Fibroblast of lung (primary cell): Measurements from ENCODE around the gene POLG. TPM values are rescaled to one million over a fixed set of nuclear protein-coding genes. Genes with fewer than 3 reads are reported as not detected.
A peak's percentile ranks its signal among the peaks of the same experiment; 100 is the strongest.

Experiments used
- DNase-seq, 2 donors: peaks; one replicate each; pipeline versions ENCODE4 v3.0.0 to v3.0.0-alpha.2; 2010; ENCODE audit warnings: low read depth in 2 of 2
- H2AFZ ChIP-seq: 2 replicates; pipeline ENCODE4 v1.5.1; 2012; ENCODE audit warnings: low read length, control low read depth, inconsistent platforms
- H3K27ac ChIP-seq: 2 replicates; pipeline ENCODE4 v1.5.1; 2011; ENCODE audit warnings: low read length, control low read depth; ENCODE audit not compliant: insufficient read depth
- H3K27me3 ChIP-seq: 2 replicates; pipeline ENCODE4 v1.5.1; 2011; ENCODE audit warnings: mild to moderate bottlenecking, low read length; ENCODE audit not compliant: control insufficient read depth, insufficient read depth
- H3K36me3 ChIP-seq: 2 replicates; pipeline ENCODE4 v1.5.1; 2011; ENCODE audit warnings: low read length; ENCODE audit not compliant: control insufficient read depth, insufficient read depth
- H3K4me1 ChIP-seq: 2 replicates; pipeline ENCODE4 v1.5.1; 2011; ENCODE audit warnings: low read length; ENCODE audit not compliant: control insufficient read depth, insufficient read depth; ENCODE audit errors: extremely low read depth
- H3K4me2 ChIP-seq: 2 replicates; pipeline ENCODE4 v1.5.1; 2011; ENCODE audit warnings: low read length, control low read depth; ENCODE audit not compliant: insufficient read depth; ENCODE audit errors: extremely low read depth
- H3K4me3 ChIP-seq, 4 experiments: fragments of 200-600 bp in 1 of 4; sonication (generic) in 1 of 4; replicated peaks in 1 of 4; 2 replicates each; pipeline ENCODE4 v1.5.1; 2011 to 2016; ENCODE audit warnings: low read length in 4 of 4, low read depth in 3 of 4, mild to moderate bottlenecking in 3 of 4, control low read depth in 2 of 4, inconsistent platforms in 1 of 4, mixed read lengths in 1 of 4; ENCODE audit not compliant: insufficient read depth in 1 of 4; ENCODE audit errors: control extremely low read depth in 1 of 4
- H3K79me2 ChIP-seq: 2 replicates; pipeline ENCODE4 v1.5.1; 2012; ENCODE audit warnings: mild to moderate bottlenecking, low read length, inconsistent platforms; ENCODE audit not compliant: control insufficient read depth, insufficient read depth
- H3K9ac ChIP-seq: 2 replicates; pipeline ENCODE4 v1.5.1; 2011; ENCODE audit warnings: mild to moderate bottlenecking, low read length, control low read depth; ENCODE audit not compliant: insufficient read depth
- H3K9me3 ChIP-seq: 2 replicates; pipeline ENCODE4 v1.5.1; 2012; ENCODE audit warnings: low read depth, low read length; ENCODE audit not compliant: control insufficient read depth, insufficient read depth
- H4K20me1 ChIP-seq: 2 replicates; pipeline ENCODE4 v1.5.1; 2011; ENCODE audit warnings: low read length; ENCODE audit not compliant: control insufficient read depth, insufficient read depth; ENCODE audit errors: extremely low read depth
- EZH2 ChIP-seq: IDR thresholded peaks from 2 replicates; pipeline ENCODE4 v1.5.1; 2012; ENCODE audit warnings: low read length, control low read depth, mild to moderate bottlenecking; ENCODE audit errors: missing control alignments
- polyA plus RNA-seq, 2 donors: library from polyadenylated mRNA; depleted of rRNA in 1 of 2; stranded (reverse) in 1 of 2; unstranded in 1 of 2; fragments of >200 nt; gene quantifications; 2 replicates each; pipeline ENCODE4 v1.2.1, GENCODE V29; 2011 to 2012; ENCODE audit warnings: missing spikeins in 1 of 2
- total RNA-seq: library from RNA; depleted of rRNA; stranded (reverse); fragments of >200 nt; gene quantifications from 2 replicates; pipeline ENCODE4 v1.2.1, GENCODE V29; 2014
- TF ChIP-seq, protein P1 (sequence below), 2 donors: IDR thresholded peaks in 1 of 2; conservative IDR thresholded peaks in 1 of 2; 1 replicate in 1 of 2; 2 replicates in 1 of 2; pipeline ENCODE4 v1.5.1; 2011 to 2012; ENCODE audit warnings: low read length in 2 of 2, control low read depth in 1 of 2, inconsistent platforms in 1 of 2, low read depth in 1 of 2, mild to moderate bottlenecking in 1 of 2

POLG gene
- total and polyA plus RNA-seq, 2 donors (not counting 1 experiment from before 2014, with no cell fraction given): 20.4 to 61.3 TPM

DNA sequence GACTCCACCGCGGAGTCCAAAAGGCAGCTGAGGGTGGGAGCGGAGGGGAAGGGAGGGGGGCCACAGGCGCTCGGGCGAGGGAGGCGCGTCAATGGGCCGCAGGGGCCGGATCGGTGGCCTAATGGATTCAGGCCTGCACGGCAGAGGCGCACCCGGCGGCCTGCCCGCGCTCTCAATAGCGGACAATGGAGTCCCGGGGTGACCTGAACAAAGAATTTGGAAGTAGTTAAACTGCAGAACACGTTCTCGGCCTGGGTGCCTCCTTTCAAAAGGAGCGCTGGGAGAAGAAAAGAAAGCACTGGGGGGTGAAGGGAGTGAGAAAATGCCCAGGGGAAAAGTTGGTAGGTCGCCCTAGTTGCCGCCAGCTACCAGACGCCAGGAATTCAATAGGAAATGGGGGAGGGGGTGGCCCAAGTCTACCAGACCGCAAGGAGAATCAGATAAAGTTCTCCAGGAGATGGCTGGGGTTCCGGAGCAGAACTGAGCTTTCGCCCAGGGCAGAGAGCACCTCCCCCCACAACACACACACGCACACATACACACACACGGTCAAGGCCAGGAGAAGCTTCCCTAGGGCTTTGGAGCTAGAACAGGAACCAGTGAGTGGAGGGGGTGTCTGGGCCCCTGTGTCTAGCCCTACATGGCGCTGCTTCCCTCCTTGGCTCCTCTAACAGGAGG lies 25.8 kb upstream of the POLG start:
- peak; percentile 82 for TF ChIP-seq EZH2
- TF ChIP-seq, protein P1, sequence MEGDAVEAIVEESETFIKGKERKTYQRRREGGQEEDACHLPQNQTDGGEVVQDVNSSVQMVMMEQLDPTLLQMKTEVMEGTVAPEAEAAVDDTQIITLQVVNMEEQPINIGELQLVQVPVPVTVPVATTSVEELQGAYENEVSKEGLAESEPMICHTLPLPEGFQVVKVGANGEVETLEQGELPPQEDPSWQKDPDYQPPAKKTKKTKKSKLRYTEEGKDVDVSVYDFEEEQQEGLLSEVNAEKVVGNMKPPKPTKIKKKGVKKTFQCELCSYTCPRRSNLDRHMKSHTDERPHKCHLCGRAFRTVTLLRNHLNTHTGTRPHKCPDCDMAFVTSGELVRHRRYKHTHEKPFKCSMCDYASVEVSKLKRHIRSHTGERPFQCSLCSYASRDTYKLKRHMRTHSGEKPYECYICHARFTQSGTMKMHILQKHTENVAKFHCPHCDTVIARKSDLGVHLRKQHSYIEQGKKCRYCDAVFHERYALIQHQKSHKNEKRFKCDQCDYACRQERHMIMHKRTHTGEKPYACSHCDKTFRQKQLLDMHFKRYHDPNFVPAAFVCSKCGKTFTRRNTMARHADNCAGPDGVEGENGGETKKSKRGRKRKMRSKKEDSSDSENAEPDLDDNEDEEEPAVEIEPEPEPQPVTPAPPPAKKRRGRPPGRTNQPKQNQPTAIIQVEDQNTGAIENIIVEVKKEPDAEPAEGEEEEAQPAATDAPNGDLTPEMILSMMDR (conservative IDR thresholded peaks at IDR 0.05 in 1 of 2, IDR thresholded peaks at IDR 0.05 in 1 of 2; ENCODE audit: low read depth in 1 of 2, low read length in 2 of 2): no peak
- Histone ChIP-seq H3K4me1 (no peaks in the 10 kb centered on the region), H3K9me3 (no peaks in the 10 kb centered on the region), H3K9ac (no peak overlapping the region), H3K27ac (no peak overlapping the region), H3K4me3 (no peak overlapping the region), H4K20me1 (no peaks in the 10 kb centered on the region), H3K27me3 (peaks cover 71% of the 10 kb centered on the region), H3K79me2 (no peaks in the 10 kb centered on the region), H2AFZ (no peak overlapping the region), H3K36me3 (no peaks in the 10 kb centered on the region), H3K4me2 (no peak overlapping the region)
- DNase-seq: no peak

DNA sequence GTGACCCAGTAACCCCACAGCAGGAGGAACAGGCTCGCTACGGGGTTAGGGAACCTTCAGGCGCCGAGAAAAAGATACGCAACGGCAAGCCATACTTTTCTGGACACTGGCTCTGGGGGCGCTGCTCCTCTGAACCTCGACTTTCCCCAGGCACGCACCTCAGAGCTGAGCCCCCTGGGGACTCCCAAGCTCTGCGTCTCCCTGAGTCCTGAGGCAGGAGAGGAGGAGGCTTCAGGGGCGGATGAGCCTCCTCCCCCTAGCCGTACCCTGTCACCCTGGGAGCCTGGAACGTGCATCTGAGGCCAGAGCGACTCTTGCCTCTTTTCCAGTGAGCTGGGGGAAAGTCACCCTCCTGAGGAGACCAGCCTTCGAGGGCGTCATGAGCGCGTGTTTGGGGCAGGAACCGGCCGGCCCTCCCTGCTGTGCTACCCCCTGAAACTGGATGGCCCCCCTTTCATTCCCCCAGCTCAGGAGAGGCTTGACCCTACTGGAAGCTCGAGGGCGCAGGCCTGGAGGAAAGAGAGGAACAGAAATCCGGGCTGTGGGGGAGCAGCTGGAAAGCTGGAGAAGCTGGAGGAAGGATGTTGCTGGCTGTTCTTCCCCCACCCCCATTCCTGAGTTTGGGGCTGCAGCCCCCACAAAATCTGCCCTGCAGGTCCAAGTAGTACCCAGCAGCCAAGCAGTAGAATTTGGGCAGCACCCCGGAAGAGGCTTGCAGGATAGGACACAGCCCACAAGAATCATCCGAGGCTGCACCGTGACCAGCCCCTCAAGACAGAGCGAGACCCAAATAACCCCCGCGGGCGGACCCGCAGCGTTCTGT lies 25.1 kb upstream of the POLG start:
- Histone ChIP-seq H3K36me3 (no peaks in the 10 kb centered on the region), H3K4me2 (no peak overlapping the region), H4K20me1 (no peaks in the 10 kb centered on the region), H3K27ac (no peak overlapping the region), H3K9ac (no peak overlapping the region), H3K27me3 (peaks cover 67% of the 10 kb centered on the region), H3K9me3 (no peaks in the 10 kb centered on the region), H3K4me1 (no peaks in the 10 kb centered on the region), H3K79me2 (no peaks in the 10 kb centered on the region), H2AFZ (no peak overlapping the region), H3K4me3 (no peak overlapping the region)
- DNase-seq: no peak
- TF ChIP-seq, protein P1 (conservative IDR thresholded peaks at IDR 0.05 in 1 of 2, IDR thresholded peaks at IDR 0.05 in 1 of 2; ENCODE audit: low read depth in 1 of 2, low read length in 2 of 2): no peak
- TF ChIP-seq EZH2: peak; percentile 71

DNA sequence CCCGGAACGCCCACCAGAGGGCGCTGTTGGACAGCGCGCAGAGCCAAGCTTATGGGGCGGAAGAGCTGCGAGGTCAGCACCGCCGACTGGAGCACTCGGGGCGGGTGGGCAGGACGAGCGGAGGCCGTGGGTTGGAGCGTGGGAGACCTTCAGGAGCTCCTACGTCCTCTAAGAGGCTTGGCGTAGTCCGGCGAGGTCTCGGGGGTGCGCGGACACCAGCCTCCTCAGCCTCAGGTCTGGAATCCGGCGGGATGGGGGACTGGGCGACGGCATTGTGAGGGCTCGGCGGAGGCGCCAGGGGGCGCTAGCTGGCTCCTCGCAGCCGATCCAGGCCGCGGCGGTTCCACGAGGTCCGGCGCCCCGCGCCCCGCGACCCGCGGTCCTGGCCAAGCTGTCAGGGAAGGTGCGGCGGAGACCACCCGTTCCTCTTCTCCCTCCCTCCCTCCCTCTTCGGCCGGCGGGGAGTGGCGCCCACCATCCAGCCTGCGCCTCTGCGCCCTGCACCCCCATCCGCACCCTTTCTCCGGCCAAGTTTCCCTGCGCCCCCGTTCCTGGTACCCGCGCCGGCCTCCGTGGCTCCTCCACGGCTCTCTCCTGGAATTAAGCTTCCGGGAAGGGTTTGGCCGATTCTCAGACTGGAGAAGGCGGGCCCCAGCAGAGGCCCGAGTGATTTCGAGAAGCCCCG lies 24.3 kb upstream of the POLG start:
- no peaks in the 10 kb centered on the region for H3K36me3 ChIP-seq
- no peak overlapping the region for H3K27ac ChIP-seq
- H2AFZ ChIP-seq: peak overlapping the region; percentile 79
- DNase-seq: peak; percentile 54 to 73
- TF ChIP-seq, protein P1 (conservative IDR thresholded peaks at IDR 0.05 in 1 of 2, IDR thresholded peaks at IDR 0.05 in 1 of 2; ENCODE audit: low read depth in 1 of 2, low read length in 2 of 2): peak; percentile 59 to 81
- no peak for TF ChIP-seq EZH2
- no peaks in the 10 kb centered on the region for H4K20me1 ChIP-seq
- H3K79me2 ChIP-seq: no peaks in the 10 kb centered on the region
- H3K4me3 ChIP-seq: peak overlapping the region in 3 of 4 experiments; percentile 40 to 52 (median 48)
- no peak overlapping the region for H3K9ac ChIP-seq
- H3K4me2 ChIP-seq: peak overlapping the region; percentile 85
- H3K27me3 ChIP-seq: peaks cover 64% of the 10 kb centered on the region
- no peaks in the 10 kb centered on the region for H3K9me3 ChIP-seq
- H3K4me1 ChIP-seq: no peaks in the 10 kb centered on the region
